PC-3 (cell line): ENCODE measurements around the gene SLC4A2. TPM values are rescaled to one million over a fixed set of nuclear protein-coding genes. Genes with fewer than 3 reads are reported as not detected.

ENCODE experiments used
- ATAC-seq: fragments of 200-7000 bp; cut with Tn5 transposase; 2 replicates; pipeline ENCODE4 v1.9.1; 2020; ENCODE audit warnings: mild to moderate bottlenecking, moderate library complexity
- BruUV-seq: library from RNA; stranded (reverse); fragments of 400-500 nt; replicated peaks from 2 replicates; lab custom pipeline; 2021; lab: Mats Ljungman, UMichigan
- CTCF ChIA-PET: fragments of 300-600 bp; sonication (Branson Sonifier 250); formaldehyde crosslinking; loops from one replicate; lab custom pipeline; 2022; ENCODE audit warnings: antibody characterized with exemption; lab: Charles Lee
- POLR2A ChIA-PET: fragments of 300-600 bp; sonication (Branson Sonifier 250); formaldehyde crosslinking; loops from one replicate; lab custom pipeline; 2022; ENCODE audit warnings: antibody characterized with exemption; ENCODE audit not compliant: unreplicated experiment; lab: Charles Lee
- DNase-seq: peaks from one replicate; pipeline ENCODE4 v3.0.0-alpha.2; 2015
- H2AFZ ChIP-seq: fragments of 300-600 bp; sonication (generic); 2 replicates; pipeline ENCODE4 v1.6.0; 2016; ENCODE audit warnings: antibody characterized with exemption, low read length
- H3F3A ChIP-seq: fragments of 300-600 bp; sonication (generic); one replicate; pipeline ENCODE4 v1.6.0; 2017; ENCODE audit warnings: antibody characterized with exemption, low read length, control low read depth, mild to moderate bottlenecking; ENCODE audit not compliant: unreplicated experiment
- H3K27ac ChIP-seq: fragments of 300-600 bp; sonication (generic); 2 replicates; pipeline ENCODE4 v1.5.1; 2016; ENCODE audit warnings: mild to moderate bottlenecking, low read length
- H3K27me3 ChIP-seq: fragments of 300-600 bp; sonication (generic); 2 replicates; pipeline ENCODE4 v1.6.1; 2016; ENCODE audit warnings: low read length, mixed read lengths
- H3K36me3 ChIP-seq: fragments of 300-600 bp; sonication (generic); 2 replicates; pipeline ENCODE4 v1.6.1; 2016; ENCODE audit warnings: low read depth, mixed run types, low read length, mixed read lengths
- H3K4me1 ChIP-seq: fragments of 300-600 bp; sonication (generic); 2 replicates; pipeline ENCODE4 v1.5.1; 2016; ENCODE audit warnings: low read length; ENCODE audit not compliant: insufficient read depth
- H3K4me2 ChIP-seq: fragments of 300-600 bp; sonication (generic); 2 replicates; pipeline ENCODE4 v1.6.0; 2016; ENCODE audit warnings: low read length
- H3K4me3 ChIP-seq: fragments of 300-600 bp; sonication (generic); 2 replicates; pipeline ENCODE4 v1.5.1; 2016; ENCODE audit warnings: mild to moderate bottlenecking, low read length, mixed read lengths
- H3K79me2 ChIP-seq: fragments of 300-600 bp; sonication (generic); 2 replicates; pipeline ENCODE4 v1.6.1; 2017; ENCODE audit warnings: low read length, mixed read lengths
- H3K9ac ChIP-seq: fragments of 300-600 bp; sonication (generic); 2 replicates; pipeline ENCODE4 v1.6.0; 2016; ENCODE audit warnings: mild to moderate bottlenecking, low read length
- H3K9me2 ChIP-seq: fragments of 300-600 bp; sonication (generic); replicated peaks from 2 replicates; pipeline ENCODE4 v1.6.1; 2016; ENCODE audit warnings: mixed run types, low read length, mixed read lengths
- H3K9me3 ChIP-seq: fragments of 300-600 bp; sonication (generic); 2 replicates; pipeline ENCODE4 v1.6.1; 2016; ENCODE audit warnings: low read length, mixed read lengths
- H4K20me1 ChIP-seq: fragments of 300-600 bp; sonication (generic); 2 replicates; pipeline ENCODE4 v1.6.1; 2016; ENCODE audit warnings: low read length, mixed read lengths
- EZH2 ChIP-seq: fragments of 300-600 bp; sonication (generic); IDR thresholded peaks from one replicate; pipeline ENCODE4 v1.6.1; 2017; ENCODE audit warnings: antibody characterized with exemption, mild to moderate bottlenecking, low read length; ENCODE audit not compliant: unreplicated experiment
- EZH2phosphoT487 ChIP-seq: fragments of 300-600 bp; sonication (generic); IDR thresholded peaks from 2 replicates; pipeline ENCODE4 v1.6.1; 2018; ENCODE audit warnings: mild to moderate bottlenecking, antibody characterized with exemption, low read length, borderline replicate concordance
- intact Hi-C: fragments of 100-400 bp; cut with micrococcal nuclease; formaldehyde crosslinking; loops from 2 replicates; pipeline ENCODE4 v1.9.0; 2023
- total RNA-seq: library from RNA; depleted of rRNA; stranded (reverse); fragments of >200 nt; gene quantifications from 2 replicates; pipeline ENCODE4 v1.2.3, GENCODE V29; 2014
- TF ChIP-seq, protein P1 (sequence below): fragments of 300-600 bp; sonication (generic); conservative IDR thresholded peaks from 2 replicates; pipeline ENCODE4 v1.5.1; 2017; ENCODE audit warnings: antibody characterized with exemption, low read depth, mild to moderate bottlenecking, low read length

Gene SLC4A2
- total RNA-seq, 1 experiment from 2014 or later = 284 TPM

DNA sequence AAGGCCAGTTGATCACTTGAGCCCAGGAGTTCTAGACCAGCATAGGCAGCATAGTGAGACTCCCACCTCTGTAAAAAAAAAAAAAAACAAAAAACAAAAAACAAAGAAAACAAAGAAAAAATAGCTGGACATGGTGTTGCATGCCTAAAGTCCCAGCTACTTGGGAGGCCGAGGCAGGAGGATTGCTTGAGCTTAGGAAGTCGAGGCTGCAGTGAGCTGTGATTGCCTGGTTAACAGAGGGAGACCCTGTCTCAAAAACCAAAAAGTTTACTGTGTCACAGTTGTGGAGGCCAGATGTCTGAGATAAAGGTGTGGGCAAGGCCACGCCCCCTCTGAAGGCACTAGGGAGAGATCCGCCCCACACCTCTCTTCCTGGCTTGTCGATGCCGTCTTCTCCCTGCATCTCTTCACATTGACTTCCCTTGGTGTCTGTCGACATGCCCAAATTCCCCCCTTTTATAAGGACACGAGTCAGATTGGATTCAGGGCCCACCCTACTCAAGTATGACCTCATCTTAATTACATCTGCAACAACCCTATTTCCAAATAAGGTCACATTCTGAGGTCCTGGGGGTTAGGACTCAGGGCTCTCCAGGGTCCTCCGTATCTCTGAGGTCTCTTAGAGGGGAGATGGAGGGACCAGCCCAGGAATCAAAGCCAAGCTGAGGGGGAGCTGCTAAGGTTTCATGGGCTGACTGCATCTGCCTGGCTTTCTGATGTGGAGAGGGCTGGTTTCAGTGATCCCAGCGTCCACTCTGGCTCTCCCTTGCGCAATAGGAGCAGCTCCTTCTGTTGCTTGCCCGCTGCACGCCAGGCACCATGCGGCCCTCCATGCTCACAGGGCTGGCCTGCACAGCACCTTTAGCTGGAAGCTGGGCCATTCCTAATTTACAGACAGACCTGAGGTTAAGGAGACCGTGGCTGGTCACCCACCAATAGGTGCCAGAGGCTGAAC, 50.0 kb downstream of the SLC4A2 start:
- Histone ChIP-seq H3K36me3 (no peaks in the 10 kb centered on the region), H3K27me3 (no peaks in the 10 kb centered on the region), H4K20me1 (peaks cover 11% of the 10 kb centered on the region; the same call in 1 of the 2 replicates), H3K9me2 (no peaks in the 10 kb centered on the region), H2AFZ (no peak overlapping the region), H3K27ac (no peak overlapping the region), H3K4me1 (peaks cover 16% of the 10 kb centered on the region), H3K9ac (no peak overlapping the region), H3K79me2 (peaks cover 29% of the 10 kb centered on the region), H3K9me3 (no peaks in the 10 kb centered on the region), H3K4me2 (no peak overlapping the region), H3F3A (peaks cover 7% of the 10 kb centered on the region), H3K4me3 (no peak overlapping the region)
- intact Hi-C loops = loop anchor here (5.0 to 10.0 kb wide), 3 partner anchors 32 to 212 kb away; partner anchors contain the start of gene KCNH2
- POLR2A ChIA-PET = no interaction called here
- CTCF ChIA-PET = interaction anchor here (0.6 kb wide), 2 partner anchors 32 to 38 kb away, joined by 3 to 6 read pairs; no protein-coding TSS in a partner anchor
- no peak for ATAC-seq
- DNase-seq = no peak
- TF ChIP-seq EZH2phosphoT487 = no peak
- no peak for TF ChIP-seq EZH2
- TF ChIP-seq, protein P1, sequence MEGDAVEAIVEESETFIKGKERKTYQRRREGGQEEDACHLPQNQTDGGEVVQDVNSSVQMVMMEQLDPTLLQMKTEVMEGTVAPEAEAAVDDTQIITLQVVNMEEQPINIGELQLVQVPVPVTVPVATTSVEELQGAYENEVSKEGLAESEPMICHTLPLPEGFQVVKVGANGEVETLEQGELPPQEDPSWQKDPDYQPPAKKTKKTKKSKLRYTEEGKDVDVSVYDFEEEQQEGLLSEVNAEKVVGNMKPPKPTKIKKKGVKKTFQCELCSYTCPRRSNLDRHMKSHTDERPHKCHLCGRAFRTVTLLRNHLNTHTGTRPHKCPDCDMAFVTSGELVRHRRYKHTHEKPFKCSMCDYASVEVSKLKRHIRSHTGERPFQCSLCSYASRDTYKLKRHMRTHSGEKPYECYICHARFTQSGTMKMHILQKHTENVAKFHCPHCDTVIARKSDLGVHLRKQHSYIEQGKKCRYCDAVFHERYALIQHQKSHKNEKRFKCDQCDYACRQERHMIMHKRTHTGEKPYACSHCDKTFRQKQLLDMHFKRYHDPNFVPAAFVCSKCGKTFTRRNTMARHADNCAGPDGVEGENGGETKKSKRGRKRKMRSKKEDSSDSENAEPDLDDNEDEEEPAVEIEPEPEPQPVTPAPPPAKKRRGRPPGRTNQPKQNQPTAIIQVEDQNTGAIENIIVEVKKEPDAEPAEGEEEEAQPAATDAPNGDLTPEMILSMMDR = no peak
- no TSS peak for BruUV-seq

DNA sequence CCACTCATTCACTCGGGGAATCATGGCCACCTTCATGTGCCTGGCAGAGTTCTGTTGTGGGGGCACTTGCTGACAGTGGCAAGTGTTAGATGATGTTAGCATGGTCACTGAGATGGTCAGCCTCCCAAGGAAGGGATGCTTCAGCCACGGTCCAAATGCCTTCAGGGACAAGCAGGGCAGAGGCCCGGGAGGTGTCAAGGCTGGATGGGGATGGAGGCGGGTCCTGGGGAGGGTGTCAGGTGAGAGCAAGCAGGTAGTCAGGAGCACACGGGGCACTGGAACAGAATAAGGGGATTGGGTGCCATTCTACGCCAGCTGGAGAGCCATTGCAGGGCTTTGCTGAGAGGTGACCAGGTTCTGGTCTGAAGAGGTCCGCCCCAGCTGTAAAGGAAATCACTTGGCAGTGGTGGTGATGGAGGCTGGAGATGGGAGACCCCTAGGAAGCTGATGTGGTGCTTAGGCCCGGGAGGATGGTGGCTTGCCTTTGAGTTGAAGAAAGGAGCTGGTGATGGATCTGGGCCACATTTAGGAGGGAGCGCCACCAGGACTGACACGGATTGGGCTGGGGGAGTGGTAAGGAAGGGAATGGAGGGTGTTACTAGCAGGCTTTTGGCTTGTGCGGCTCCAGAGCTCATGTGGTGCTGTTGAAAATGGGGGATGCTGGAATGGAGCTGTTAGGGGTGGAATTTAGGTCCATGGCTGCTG, 51.0 kb downstream of the SLC4A2 start:
- peak; percentile 7 for DNase-seq
- POLR2A ChIA-PET = no interaction called here
- no TSS peak for BruUV-seq

More for the DNA sequence above, 51.0 kb downstream of the SLC4A2 start:
- intact Hi-C loops = loop anchor here (5.0 to 10.0 kb wide), 3 partner anchors 33 to 213 kb away; partner anchors contain the start of gene KCNH2
- peaks cover 7% of the 10 kb centered on the region for H3F3A ChIP-seq
- no peaks in the 10 kb centered on the region for H3K9me3 ChIP-seq
- no peaks in the 10 kb centered on the region for H3K9me2 ChIP-seq
- no peak for ATAC-seq
- CTCF ChIA-PET = interaction anchor here (1.4 to 1.9 kb wide), 2 partner anchors 48 to 82 kb away, joined by 10 to 12 read pairs; partner anchors contain the start of gene ABCB8
- no peaks in the 10 kb centered on the region for H3K27me3 ChIP-seq
- H3K4me1 ChIP-seq = peaks cover 17% of the 10 kb centered on the region
- H3K79me2 ChIP-seq = peaks cover 25% of the 10 kb centered on the region
- H3K4me3 ChIP-seq = no peak overlapping the region
- no peak for TF ChIP-seq EZH2phosphoT487
- TF ChIP-seq EZH2 = no peak
- H3K4me2 ChIP-seq = no peak overlapping the region
- no peak overlapping the region for H3K27ac ChIP-seq
- no peaks in the 10 kb centered on the region for H3K36me3 ChIP-seq
- no peak overlapping the region for H2AFZ ChIP-seq
- no peak overlapping the region for H3K9ac ChIP-seq
- peaks cover 11% of the 10 kb centered on the region; the same call in 1 of the 2 replicates for H4K20me1 ChIP-seq
